ENCODE measurements around the gene PRSS33. TPM values are rescaled to one million over a fixed set of nuclear protein-coding genes. Genes with fewer than 3 reads are reported as not detected.

PRSS33 gene
- polyA plus RNA-seq, 1 of the 3 experiments (the other 2 are of a cell fraction) = not detected

- no peaks in the 10 kb centered on the region for H3K9me2 ChIP-seq
- no peaks in the 10 kb centered on the region; a peak in 1 of 4 replicates for H3K4me1 ChIP-seq (ENCODE audit: control insufficient read depth in 1 of 2, insufficient read depth in 2 of 2, low read depth in 1 of 2, low read length in 1 of 2)
- no peak overlapping the region for H3K4me2 ChIP-seq
- peaks cover 4% of the 10 kb centered on the region; the same call in 1 of the 2 replicates for H3K27me3 ChIP-seq (ENCODE audit: insufficient read depth)
- 63% methylated on average over 3 of the region's 3 CpGs for WGBS (ENCODE audit: low lambda C conversion rate)
- ChIA-PET CTCF (no interaction called here), POLR2A (no interaction called here)
- no peaks in the 10 kb centered on the region for H3K79me2 ChIP-seq (ENCODE audit: insufficient read depth)
- H3K36me3 ChIP-seq (replicated peaks in 1 of 2; ENCODE audit: control insufficient read depth in 1 of 2, insufficient read depth in 2 of 2, low read length in 1 of 2) = no peaks in the 10 kb centered on the region
- no peaks in the 10 kb centered on the region for H3K9me3 ChIP-seq
- no peak overlapping the region for H2AFZ ChIP-seq (ENCODE audit: low read depth)
- no peaks in the 10 kb centered on the region for H3F3A ChIP-seq (replicated peaks; ENCODE audit: insufficient read depth)
- no peaks in the 10 kb centered on the region for H4K20me1 ChIP-seq (ENCODE audit: insufficient read depth)
- H3K4me3 ChIP-seq (ENCODE audit: low read depth in 2 of 2, low read length in 1 of 2) = no peak overlapping the region
- no peak overlapping the region for H3K27ac ChIP-seq (ENCODE audit: low read depth in 2 of 2, low read length in 1 of 2)
- TF ChIP-seq MXI1 (IDR thresholded peaks at IDR 0.05; ENCODE audit: low read depth, low read length) = no peak
- no peak for TF ChIP-seq USF2 (IDR thresholded peaks at IDR 0.05; ENCODE audit: borderline replicate concordance, low read depth, low read length)
- TF ChIP-seq FOSL2 (IDR thresholded peaks at IDR 0.05; ENCODE audit: borderline replicate concordance, low read depth) = no peak
- TF ChIP-seq YY1 (IDR thresholded peaks at IDR 0.05; ENCODE audit: low read depth) = no peak
- no peak for TF ChIP-seq SMC3 (IDR thresholded peaks at IDR 0.05; ENCODE audit: low read depth, low read length)
- TF ChIP-seq NRF1 (IDR thresholded peaks at IDR 0.05; ENCODE audit: low read depth, low read length) = no peak
- TF ChIP-seq TAF1 (IDR thresholded peaks at IDR 0.05; ENCODE audit: borderline replicate concordance, low read depth, low read length) = no peak
- TF ChIP-seq JUND (IDR thresholded peaks at IDR 0.05) = no peak
- DNase-seq = no peak
- H3K9ac ChIP-seq = no peak overlapping the region
These were observed 571 bp downstream of the PRSS33 start for GRCh38 chr16:2786826-2787151.

GRCh38 chr16:2786061-2786825 is 1.1 kb downstream of the PRSS33 start:
- Histone ChIP-seq H3F3A (replicated peaks; ENCODE audit: insufficient read depth) (no peaks in the 10 kb centered on the region), H3K9me3 (no peaks in the 10 kb centered on the region), H3K9ac (no peak overlapping the region), H3K36me3 (replicated peaks in 1 of 2; ENCODE audit: control insufficient read depth in 1 of 2, insufficient read depth in 2 of 2, low read length in 1 of 2) (no peaks in the 10 kb centered on the region), H3K79me2 (ENCODE audit: insufficient read depth) (no peaks in the 10 kb centered on the region), H3K27me3 (ENCODE audit: insufficient read depth) (no peaks in the 10 kb centered on the region), H2AFZ (ENCODE audit: low read depth) (no peak overlapping the region), H3K4me2 (no peak overlapping the region), H4K20me1 (ENCODE audit: insufficient read depth) (no peaks in the 10 kb centered on the region), H3K4me1 (ENCODE audit: control insufficient read depth in 1 of 2, insufficient read depth in 2 of 2, low read depth in 1 of 2, low read length in 1 of 2) (no peaks in the 10 kb centered on the region; a peak in 1 of 4 replicates), H3K27ac (ENCODE audit: low read depth in 2 of 2, low read length in 1 of 2) (no peak overlapping the region), H3K4me3 (ENCODE audit: low read depth in 2 of 2, low read length in 1 of 2) (no peak overlapping the region), H3K9me2 (no peaks in the 10 kb centered on the region)
- CTCF ChIA-PET = no interaction called here
- no peak for TF ChIP-seq CTCF (IDR thresholded peaks at IDR 0.05)
- TF ChIP-seq SIN3A (IDR thresholded peaks at IDR 0.05; ENCODE audit: borderline replicate concordance, low read depth, low read length) = no peak
- no peak for TF ChIP-seq FOSL2 (IDR thresholded peaks at IDR 0.05; ENCODE audit: borderline replicate concordance, low read depth)
- no peak for TF ChIP-seq NFIC (IDR thresholded peaks at IDR 0.05; ENCODE audit: borderline replicate concordance)
- no peak for TF ChIP-seq MXI1 (IDR thresholded peaks at IDR 0.05; ENCODE audit: low read depth, low read length)
- TF ChIP-seq RCOR1 (IDR thresholded peaks at IDR 0.05; ENCODE audit: low read length) = no peak
- TF ChIP-seq GABPA (IDR thresholded peaks at IDR 0.05; ENCODE audit: low read depth) = no peak
- no peak for TF ChIP-seq USF2 (IDR thresholded peaks at IDR 0.05; ENCODE audit: borderline replicate concordance, low read depth, low read length)
- no peak for TF ChIP-seq RXRA (IDR thresholded peaks at IDR 0.05; ENCODE audit: borderline replicate concordance, low read depth)
- TF ChIP-seq CHD2 (IDR thresholded peaks at IDR 0.05; ENCODE audit: low read length, partially characterized antibody) = no peak
- no peak for TF ChIP-seq SMC3 (IDR thresholded peaks at IDR 0.05; ENCODE audit: low read depth, low read length)
- TF ChIP-seq FOXJ3 (CRISPR knock-in tag; IDR thresholded peaks at IDR 0.05) = no peak
- no peak for TF ChIP-seq IRF3 (IDR thresholded peaks at IDR 0.05; ENCODE audit: low read depth, low read length)
- 78% methylated on average over 13 of the region's 15 CpGs for WGBS (ENCODE audit: low lambda C conversion rate)
- no peak for DNase-seq
- POLR2A ChIA-PET = no interaction called here

Measured in SK-N-SH (cell line).